ENCODE data around the gene GRK4. TPM values are rescaled to one million over a fixed set of nuclear protein-coding genes. Genes with fewer than 3 reads are reported as not detected.

GRK4 gene
- total and polyA plus RNA-seq, 2 of the 4 experiments (the other 2 are of a cell fraction), result 1.6 to 2.2 TPM

- H4K5ac ChIP-seq (ENCODE audit: low read depth, low read length), result no peak overlapping the region
- H3K4me1 ChIP-seq (ENCODE audit: control insufficient read depth, insufficient read depth, low read length), result no peaks in the 10 kb centered on the region
- H2BK5ac ChIP-seq (ENCODE audit: low read depth, low read length, poor library complexity, severe bottlenecking), result no peak overlapping the region
- H3K9me1 ChIP-seq (ENCODE audit: insufficient read depth, low read length), result no peaks in the 10 kb centered on the region
- no peak overlapping the region for H3K9ac ChIP-seq (ENCODE audit: low read depth, low read length)
- no peak for ATAC-seq (ENCODE audit: low read depth)
- H2BK20ac ChIP-seq (ENCODE audit: low read depth, low read length), result no peak overlapping the region
- TF ChIP-seq MXI1 (IDR thresholded peaks at IDR 0.05; ENCODE audit: borderline replicate concordance, low read depth, low read length) (no peak), BHLHE40 (IDR thresholded peaks at IDR 0.05; ENCODE audit: low read depth, low read length) (no peak), POLR2A (IDR thresholded peaks at IDR 0.05; ENCODE audit: low read depth, low read length) (no peak), FOS (IDR thresholded peaks at IDR 0.05; ENCODE audit: low read depth, low read length) (no peak), CEBPB (IDR thresholded peaks at IDR 0.05; ENCODE audit: low read depth, low read length) (no peak), SMC3 (IDR thresholded peaks at IDR 0.05; ENCODE audit: low read depth, low read length) (no peak), RAD21 (IDR thresholded peaks at IDR 0.05; ENCODE audit: low read length) (no peak), MAFK (IDR thresholded peaks at IDR 0.05; ENCODE audit: low read depth, low read length) (no peak)
- H3K56ac ChIP-seq (ENCODE audit: extremely low read depth, insufficient read depth, low read length), result no peak overlapping the region
- no peak overlapping the region for H3K18ac ChIP-seq (ENCODE audit: low read depth, low read length)
- H3K27me3 ChIP-seq (ENCODE audit: control insufficient read depth, insufficient read depth, low read length), result peaks cover 35% of the 10 kb centered on the region
- no peak overlapping the region for H2AK9ac ChIP-seq (replicated peaks; ENCODE audit: low read depth, low read length, poor library complexity)
- no peak overlapping the region for H3K27ac ChIP-seq (ENCODE audit: insufficient read depth, low read length)
- H3K4ac ChIP-seq (ENCODE audit: low read depth, low read length), result no peak overlapping the region
- dilution Hi-C loops (cut with HindIII; ENCODE audit: low sequenced_read_pairs, unreplicated experiment), result no loop called here
- intact Hi-C loops (cut with micrococcal nuclease), result no loop called here
- H2BK120ac ChIP-seq (ENCODE audit: low read depth, low read length), result no peak overlapping the region
- H2BK15ac ChIP-seq (ENCODE audit: low read depth, low read length), result no peak overlapping the region
- BruUV-seq (replicated peaks), result no TSS peak
- no peak overlapping the region for H3K4me3 ChIP-seq (ENCODE audit: insufficient read depth, low read depth, low read length)
- no peak overlapping the region for H4K8ac ChIP-seq (ENCODE audit: low read depth in 2 of 2, low read length in 2 of 2)
- H3K79me1 ChIP-seq (ENCODE audit: low read depth in 1 of 2, low read length in 2 of 2), result no peaks in the 10 kb centered on the region
- CTCF ChIA-PET, result no interaction called here
- no peak overlapping the region for H3K4me2 ChIP-seq (ENCODE audit: low read depth, low read length)
- no peak overlapping the region for H3K14ac ChIP-seq (replicated peaks; ENCODE audit: low read depth, low read length)
- H2AFZ ChIP-seq (replicated peaks; ENCODE audit: low read length, poor library complexity), result no peak overlapping the region
- H4K91ac ChIP-seq (ENCODE audit: insufficient read depth, low read depth, low read length), result no peak overlapping the region
- no peaks in the 10 kb centered on the region for H3K36me3 ChIP-seq (ENCODE audit: control insufficient read depth, insufficient read depth, low read length)
- POLR2A ChIA-PET (ENCODE audit: unreplicated experiment), result no interaction called here
- no peak overlapping the region for H2AK5ac ChIP-seq (ENCODE audit: low read depth, low read length)
- DNase-seq, result no peak
- H4K20me1 ChIP-seq (ENCODE audit: insufficient read depth, low read length), result no peaks in the 10 kb centered on the region
- H3K9me3 ChIP-seq (ENCODE audit: control insufficient read depth, insufficient read depth, low read length), result peaks cover 7% of the 10 kb centered on the region
- WGBS, 2 experiments (ENCODE audit: extremely low coverage in 2 of 2, insufficient read length in 1 of 2), result 83% methylated on average over 4 of the region's 13 CpGs; no CpG with 5 or more reads in 1 of the 2 experiments
- no peak overlapping the region for H3K23ac ChIP-seq (ENCODE audit: low read depth, low read length)
- in situ Hi-C loops (cut with MboI; ENCODE audit: low sequenced_read_pairs), result no loop called here
These were observed 55.9 kb downstream of the GRK4 start for GRCh38 chr4:3019145-3019846.
